NOMO-1 treated with DMSO at 0.1 percent for 48 hours (cell line): Measurements from ENCODE around the gene CMTM4.

Experiments
- DNase-seq: peaks from one replicate; lab custom pipeline; 2025; ENCODE audit not compliant: unreplicated experiment; lab: John Stamatoyannopoulos, UW

Gene CMTM4

DNA sequence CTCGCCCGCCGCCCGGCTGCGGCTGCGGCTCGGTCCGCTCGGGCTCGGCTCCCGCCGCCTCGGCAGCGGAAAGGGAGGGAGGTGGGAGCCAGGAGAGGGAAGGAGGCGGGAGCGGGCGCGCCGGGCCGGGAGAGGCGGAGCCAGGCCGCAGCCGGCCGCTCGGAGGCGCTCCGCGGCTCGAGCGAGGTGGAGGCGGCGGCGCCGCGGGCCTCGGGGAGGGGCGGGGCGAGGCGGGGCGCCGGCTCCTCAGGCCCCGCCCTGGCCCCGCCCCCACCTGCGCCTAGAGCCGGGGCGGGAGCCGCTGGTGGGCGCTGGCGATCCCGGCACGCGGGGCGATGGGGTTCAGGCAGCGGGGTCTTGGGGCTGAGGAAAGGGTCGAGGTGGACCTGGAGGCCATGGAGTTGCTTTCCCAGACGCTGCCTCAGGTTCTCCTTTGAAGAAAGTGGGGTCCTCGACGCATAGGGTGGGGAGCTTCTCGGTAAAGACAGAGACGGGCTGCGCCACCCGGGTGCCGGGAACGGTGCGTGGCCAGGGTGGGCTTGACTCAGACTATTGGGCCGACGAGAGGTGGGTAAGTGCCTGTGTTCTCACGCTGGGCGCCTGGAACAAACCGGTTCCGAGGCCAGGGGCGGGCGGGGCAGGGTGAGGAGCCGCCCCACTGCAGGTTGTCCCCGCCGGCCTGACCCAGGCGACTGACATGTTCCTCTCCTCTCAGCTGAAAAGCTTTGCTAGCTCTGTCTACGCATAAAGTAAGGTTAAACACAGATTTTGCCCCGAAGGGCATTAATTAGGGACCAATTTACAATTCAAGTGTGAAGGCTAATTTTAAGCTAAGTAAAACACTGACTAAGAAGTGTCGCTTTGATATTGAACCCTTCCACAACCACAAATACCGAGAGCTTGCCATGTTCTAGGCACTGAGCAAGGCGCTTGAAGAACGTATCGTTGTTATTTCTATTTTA lies at the start of gene CMTM4:
CMTM4 (minus strand) TSS at position 75 of the 962 bp plus-strand sequence. CDS start 218 bp downstream, outside the sequence.
- peak; percentile 56 for DNase-seq

DNA sequence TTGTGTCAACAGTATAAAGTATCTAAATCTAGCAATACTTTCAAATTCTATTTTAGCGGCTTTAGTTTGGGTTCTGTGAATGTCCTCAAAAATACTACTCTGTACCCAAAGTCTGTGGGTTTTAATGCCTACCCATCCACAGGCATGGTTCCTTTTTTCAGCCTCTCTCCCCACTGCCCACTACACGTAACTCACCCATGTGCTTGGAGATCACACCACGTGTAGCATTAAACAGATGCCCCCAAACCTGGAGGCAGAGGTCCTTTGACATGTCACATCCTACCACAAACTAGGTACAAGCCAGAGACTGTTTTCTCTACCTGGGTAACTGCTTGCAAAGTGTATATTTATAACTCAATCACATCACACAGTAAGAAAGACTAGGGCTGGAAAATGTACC lies 49.5 kb upstream of the CMTM4 start:
- peak; percentile 16 for DNase-seq

DNA sequence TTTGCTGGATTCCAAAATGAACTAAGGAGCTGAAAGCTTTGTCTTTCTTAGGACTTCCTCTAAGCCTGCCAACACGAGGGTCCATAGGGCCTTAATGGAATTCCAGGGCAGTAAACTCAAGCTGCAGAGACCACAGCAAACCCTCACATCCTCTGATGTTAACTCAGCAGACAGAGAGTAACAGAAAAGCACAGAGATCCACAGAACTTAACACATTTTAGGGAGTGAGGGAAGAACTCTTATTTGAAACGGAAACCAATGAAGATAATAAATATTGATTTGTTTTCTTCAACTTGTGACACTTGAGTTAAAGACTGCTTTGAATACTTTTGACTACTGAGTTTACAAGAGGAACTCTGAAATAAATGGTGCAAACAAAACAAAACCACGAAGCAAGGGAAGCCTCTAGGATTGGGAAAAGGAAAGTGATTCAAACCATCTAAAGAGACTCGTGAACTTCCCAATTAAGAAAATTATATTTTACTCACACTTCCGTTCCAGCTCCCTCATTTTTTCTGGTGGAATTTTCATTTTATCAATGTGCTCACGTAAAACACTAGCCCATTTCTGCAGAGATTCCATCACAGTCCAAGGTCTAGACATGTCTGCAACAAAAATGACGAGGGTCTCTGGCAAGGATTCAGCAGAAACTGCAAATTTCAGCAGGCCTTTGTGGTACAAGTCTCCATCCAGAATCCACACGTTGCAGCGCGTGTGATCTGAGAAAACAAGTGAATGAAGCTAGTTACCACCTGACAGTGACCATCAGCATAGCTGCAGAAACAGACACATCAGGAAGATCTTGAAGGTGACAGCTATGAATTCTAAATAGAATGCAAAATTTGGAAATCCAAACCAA lies 45.6 kb upstream of the CMTM4 start:
- DNase-seq = no peak

DNA sequence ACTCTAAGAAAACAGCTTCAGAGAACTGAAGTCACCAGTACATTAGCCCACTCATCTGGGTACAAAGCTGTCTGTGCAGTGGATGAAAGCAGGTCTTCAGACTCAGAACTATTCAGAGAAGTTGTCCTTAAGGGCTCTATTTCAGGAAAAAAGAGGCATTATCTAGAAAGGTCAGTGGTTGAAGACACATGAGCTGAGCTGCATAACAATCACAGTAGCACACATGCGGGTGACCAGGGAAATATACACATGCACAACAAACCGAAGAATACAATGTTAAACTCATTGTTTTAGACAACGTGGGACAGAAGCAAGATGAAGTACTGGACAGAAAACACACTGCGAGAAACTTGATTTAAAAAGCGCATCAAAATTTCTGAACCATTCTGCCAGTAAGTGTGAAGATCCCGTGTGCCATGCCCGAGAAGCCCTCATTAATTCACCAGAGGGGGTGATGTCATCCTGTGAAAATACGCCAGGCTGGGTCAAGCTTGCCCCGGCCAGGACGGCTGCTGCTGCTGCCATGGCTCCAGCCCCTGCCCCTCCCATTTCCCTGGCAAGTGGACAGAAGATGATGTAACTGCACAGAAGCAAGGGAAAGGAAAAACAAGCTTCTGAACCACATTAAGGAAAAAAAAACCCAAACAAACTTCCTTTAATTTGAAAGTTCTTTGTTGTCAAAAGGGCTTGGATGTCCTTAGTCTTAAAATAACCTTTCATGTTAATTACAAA lies 44.8 kb upstream of the CMTM4 start:
- no peak for DNase-seq

DNA sequence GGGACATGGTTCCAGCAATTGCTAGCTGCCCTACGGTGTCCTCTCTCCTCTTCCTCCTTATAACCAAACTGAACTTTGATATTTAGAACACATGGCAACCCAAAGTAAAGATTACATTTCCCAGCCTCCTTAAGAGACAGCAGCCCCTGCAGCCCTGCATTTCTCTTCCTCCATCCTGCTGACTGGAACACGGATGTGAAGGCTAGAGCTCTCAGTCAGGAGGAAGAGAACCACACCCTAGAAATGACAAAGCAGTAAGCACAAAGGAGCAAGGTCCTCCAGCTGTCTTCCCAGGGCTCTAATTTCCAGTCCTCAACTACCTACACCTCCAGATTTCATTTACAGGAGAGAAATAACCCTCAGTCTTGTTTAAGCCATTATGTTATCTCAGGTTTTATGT lies 44.0 kb upstream of the CMTM4 start:
- DNase-seq = no peak

DNA sequence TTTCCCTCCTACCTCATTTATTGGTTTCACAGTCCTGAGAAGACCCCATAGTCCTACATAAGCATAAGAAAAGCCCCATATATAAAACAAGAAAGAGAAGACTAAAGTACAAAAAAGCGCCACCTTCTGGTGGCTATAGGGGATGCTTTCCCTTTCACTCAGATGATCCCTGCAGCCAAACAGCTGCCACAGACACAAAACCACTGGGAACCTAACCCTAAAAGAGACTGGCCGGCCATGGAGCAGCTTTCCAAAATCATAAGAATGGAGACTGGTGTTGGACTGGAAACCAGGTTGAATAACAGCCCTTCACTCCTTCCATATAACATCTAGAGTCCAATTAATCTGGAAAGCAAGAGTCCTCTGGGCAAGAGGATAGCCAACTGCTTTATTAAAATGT lies 43.5 kb upstream of the CMTM4 start:
- peak; percentile 30 for DNase-seq

DNA sequence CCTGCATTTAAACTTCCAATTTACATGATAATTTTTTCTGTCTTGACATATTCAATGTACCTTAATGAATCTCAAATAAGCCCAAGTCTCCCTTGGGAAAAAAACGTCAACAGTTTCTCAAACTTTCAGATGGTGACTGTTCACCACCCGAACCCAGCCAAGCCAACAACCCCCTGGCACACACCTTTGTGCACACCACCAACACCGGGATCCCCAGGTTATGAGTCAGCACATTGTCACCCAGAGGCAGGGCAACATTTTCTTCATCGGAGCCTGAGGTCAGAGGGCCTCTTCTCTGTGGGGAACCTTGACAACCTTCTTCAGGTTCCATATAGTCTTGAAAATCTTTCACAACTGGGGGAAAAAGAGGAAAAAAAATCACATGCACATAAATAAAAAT lies 39.3 kb upstream of the CMTM4 start:
- no peak for DNase-seq

DNA sequence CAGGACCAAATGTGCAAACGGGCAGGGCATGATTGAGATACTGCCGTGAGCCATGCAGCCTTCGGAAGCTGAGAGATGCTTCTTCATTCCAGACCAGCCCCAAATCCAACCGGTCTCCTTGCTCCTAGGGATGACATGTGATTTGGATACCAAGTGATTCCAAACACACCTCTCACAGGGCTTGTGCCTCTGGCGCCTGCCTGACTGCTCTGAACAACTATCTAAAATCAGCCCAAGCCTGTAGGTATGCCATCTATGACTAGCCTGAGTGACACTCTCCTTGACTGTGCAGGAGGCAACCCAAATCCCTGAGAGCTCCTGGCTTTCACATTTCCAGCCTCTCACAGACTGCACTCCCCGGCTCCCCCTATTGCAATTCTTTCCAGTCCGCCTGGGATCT lies 34.6 kb upstream of the CMTM4 start:
- DNase-seq = no peak

DNA sequence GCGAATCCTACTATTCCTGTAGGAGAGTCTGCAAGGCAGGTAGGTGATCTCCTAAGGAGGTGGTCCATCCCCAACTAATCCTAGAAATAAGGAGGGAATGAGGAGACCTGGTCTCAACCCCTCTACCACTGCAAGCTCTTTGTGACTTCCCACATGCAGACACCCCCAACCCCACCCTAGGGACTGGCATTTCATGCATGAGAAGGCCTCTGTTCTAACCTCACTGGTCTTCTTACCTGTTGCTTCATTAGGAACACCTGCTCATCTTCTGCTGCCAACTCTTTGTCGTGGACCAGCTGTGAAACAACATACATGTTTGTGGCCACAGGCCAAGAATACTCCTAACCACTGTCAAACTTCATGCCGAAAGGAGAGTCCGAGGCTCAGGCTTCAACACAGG lies 32.3 kb upstream of the CMTM4 start:
- no peak for DNase-seq

DNA sequence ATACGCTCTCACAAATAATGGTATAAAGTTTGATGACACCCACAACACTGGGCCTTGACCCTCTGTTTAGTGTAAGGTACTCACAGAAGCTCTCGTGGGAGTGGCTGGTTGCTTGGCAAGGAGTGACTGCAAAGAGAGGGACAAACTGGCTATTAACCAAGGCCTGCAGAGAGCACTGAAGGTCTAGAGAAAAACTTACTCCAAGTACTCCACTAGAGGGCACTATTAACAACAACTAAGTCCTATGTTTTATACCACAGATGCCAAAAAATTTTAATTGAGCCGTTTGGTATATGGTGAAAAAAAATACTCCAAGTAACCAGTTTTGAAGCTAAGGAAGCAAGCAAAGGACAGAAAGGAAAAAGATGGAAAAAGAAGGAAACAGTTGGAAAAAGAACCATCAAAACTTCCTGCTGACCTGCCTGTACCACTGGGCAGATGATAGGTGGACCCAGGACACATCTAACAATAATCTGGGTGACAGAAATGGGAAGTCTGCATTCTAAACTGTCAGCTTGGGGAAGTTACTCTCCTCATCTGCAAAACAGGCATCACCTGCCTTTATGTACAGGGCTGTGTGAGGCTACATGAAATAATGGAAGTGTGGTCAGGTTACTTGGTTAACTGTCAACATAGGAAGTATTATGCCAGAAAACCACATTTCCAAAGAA lies 31.7 kb upstream of the CMTM4 start:
- peak; percentile 77 for DNase-seq

DNA sequence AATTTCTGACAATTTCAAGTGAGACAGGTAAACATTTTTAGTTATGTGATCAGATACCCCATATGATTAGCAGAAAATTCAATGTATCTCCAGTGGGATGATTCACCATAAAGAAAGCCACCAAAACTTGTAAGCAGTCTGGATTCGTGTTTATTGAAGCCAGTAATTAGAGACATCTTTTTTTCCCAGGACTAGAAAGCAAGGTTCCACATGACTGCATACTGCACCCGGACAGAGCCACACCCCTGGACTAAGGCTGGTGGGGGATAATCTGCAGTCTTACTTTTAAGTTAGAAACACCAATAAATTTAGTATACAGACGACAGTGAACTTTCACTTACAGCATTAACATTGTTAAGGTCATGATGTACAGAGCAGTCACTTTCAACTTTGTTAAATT lies 24.2 kb upstream of the CMTM4 start:
- DNase-seq = no peak

DNA sequence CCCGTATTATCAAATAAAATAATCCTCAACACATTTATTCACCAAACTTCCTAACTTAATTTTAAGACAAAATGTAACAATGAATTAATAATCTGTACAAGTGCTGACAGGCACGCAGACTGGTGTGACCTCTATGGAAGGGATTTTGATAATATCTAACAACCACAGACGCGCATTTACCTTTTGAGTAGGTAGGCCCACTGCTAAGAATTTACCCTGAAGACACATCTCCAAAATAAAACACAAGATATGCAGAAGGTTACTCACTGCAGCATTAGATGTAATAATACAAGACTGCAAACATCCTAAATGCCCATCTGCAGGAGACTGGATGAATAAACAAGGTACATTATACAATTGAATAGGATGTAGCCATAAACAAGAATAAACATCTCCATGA lies 22.7 kb upstream of the CMTM4 start:
- no peak for DNase-seq

DNA sequence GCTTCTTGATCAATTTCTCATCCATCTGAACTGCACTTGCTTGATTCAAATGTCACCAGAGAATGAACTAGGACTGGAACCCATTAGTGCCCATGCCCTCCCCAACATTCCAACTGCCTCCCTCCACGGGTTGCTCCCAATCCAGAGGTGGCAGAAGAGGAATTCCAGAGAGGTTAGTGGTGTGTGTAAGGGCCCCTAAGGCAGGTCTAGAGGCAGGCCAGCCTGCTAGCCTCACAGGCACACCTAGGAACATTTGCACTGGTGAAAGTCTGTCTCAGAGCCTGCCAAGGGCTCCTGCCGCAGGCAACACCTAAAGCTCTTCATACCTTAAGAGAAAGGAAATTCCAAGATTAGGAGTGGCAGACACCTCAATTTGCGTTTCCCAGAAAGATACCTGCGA lies 21.2 kb upstream of the CMTM4 start:
- DNase-seq = no peak

DNA sequence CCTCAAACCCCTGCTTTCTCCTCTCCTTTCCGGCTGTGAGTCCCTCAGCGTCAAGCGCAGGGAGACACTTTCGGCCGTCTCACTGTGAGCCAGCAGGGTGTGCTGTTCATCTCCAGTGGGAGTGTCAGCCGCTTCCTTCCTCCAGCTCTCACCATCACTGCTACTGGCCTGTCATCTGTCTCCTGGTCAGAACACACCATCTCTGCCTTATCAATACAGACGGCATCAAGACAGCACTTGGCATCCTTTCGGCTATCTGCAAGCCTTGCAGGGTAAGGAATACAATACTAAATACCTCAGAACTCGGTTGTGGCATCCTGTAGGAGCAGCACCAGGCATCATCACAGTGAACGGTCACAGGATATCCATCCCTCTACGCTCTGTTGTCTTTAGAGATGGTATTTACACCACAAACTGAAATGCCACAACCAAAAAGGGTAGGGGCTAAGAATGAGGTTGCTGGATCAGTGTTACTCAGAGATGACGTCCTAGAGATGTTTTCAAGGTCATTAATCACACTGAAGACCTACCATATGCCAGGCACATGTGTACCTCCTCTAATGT lies 20.7 kb upstream of the CMTM4 start:
- DNase-seq = peak; percentile 34

DNA sequence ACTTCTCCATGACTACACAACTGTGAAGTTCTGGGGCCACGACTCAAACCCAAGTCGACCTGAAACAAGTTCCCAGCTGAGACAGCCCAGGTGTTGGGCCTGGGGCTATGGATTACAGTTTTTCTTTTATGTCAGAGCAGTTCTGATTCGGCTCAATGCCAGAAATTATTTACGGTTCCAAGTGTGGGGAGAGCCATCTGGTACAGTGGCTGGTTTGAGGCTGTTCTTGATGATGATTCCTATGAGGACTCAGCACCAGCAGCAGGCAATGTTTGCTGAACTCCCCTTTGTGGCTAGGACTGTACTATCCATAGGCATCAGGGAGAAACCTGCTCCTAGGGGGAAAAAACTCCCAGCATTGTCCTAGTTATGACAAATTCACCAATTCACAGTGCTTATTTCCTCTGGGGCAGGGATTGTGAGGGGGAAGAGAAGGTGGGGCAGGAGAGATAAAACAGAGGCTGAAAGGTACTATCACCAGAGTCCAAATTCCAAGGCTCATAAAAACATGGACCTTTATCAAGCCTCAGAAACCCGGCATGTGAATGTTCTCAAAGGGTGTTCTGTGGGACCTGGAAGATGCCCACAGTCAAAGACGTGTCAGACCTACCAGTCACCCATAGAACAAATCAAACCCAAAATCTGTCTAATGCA lies 18.2 kb upstream of the CMTM4 start:
- no peak for DNase-seq

DNA sequence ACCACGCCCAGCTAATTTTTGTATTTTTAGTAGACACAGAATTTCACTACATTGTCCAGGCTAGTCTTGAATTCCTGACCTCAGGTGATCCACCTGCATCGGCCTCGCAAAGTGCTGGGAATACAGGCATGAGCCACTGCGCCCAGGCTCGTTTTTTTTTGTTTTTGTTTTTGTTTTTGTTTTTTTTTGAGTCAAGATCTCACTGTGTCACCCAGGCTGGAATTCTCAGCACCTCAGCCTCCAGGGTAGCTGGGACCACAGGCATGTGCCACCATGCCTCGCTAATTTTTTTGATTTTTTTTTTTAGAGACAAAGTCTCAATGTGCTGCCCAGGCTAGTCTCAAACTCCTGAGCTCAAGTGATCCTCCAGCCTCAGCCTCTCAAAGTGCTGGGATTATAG lies 17.5 kb upstream of the CMTM4 start:
- no peak for DNase-seq

DNA sequence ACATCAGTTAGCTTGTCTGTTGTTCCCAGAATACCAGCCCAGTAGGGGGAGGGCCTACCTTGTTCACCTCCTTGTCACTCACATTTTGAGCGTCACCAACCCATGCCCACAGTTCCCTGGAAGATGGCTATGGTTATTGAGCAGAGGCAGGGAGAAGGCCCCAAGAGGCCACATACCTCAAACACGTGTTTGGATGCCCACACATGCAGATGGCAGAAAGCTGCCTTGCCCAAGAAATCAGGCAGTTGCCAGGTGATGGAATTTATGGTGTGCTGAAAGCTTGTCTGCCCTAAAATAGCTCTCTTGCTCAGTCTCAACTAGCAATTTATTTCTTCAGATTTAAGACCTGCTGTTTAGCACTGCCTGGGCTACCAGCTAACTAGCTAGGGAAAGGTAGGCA lies 16.5 kb upstream of the CMTM4 start:
- no peak for DNase-seq

DNA sequence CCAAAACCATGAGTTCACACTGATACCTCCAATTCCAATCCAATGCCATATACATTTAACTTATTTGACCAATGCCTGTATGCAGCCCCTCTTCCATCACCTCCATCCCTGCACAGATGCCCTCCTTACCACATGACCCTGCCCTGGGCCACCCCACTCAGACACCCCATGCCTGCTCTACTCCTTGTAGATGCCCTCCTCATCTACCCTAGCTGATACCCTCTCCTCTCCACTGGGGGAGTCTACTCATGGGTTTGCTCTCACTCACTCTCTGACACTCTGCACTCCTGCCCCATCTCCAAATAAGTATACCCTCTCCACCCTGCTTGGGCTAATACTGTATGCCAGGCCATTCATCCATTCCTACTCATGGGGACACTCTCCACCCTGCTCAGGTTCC lies 16.0 kb upstream of the CMTM4 start:
- no peak for DNase-seq

DNA sequence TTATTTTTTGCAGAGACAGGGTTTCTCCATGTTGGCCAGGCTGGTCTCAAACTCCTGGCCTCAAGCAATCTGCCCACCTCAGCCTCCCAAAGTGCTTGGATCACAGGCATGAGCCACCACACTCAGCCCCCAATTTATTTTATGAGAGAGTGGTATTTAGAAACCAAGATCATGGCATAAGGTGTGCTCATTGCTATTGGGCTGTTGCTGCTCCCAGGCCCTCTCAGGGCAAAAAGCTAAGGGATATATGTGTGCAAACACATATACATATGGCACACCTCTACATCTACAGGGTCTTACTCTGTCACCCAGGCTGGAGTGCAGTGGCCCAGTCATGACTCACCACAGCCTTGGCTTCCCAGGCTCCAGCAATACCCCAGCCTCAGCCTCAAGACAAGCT lies 15.0 kb upstream of the CMTM4 start:
- DNase-seq = no peak

DNA sequence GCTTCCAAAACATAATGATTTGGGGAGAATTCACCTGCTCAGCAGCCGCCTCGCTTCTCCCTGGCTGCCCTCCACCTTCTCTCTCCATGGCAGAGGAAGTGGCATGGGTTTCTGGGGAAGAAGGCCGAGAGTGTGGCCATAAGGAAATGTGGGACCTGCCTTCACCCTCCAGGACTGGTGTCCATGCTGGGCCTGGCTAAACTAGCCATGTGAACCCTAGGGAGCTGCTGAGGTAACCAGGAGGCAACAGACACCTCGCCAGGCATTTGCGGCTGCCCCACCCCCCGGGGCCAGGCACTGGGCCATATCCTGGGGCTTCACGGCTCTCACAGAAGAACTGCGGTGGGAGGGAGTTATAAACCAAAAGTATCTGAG lies 9.9 kb upstream of the CMTM4 start:
- DNase-seq = no peak
